Cardiac muscle cell (in vitro differentiated cells and primary cell): Measurements from ENCODE around the gene GNB2. TPM values are rescaled to one million over a fixed set of nuclear protein-coding genes. Genes with fewer than 3 reads are reported as not detected.

Experiments used
- DNase-seq, 2 donors: peaks; one replicate each; pipeline versions ENCODE4 v3.0.0 to v3.0.0-alpha.2; 2010 to 2017; ENCODE audit warnings: low read depth in 1 of 2, low spot score in 1 of 2
- H3K27ac ChIP-seq: fragments of 200-600 bp; sonication (generic); 2 replicates; pipeline ENCODE4 v1.5.1; 2016
- H3K27me3 ChIP-seq: fragments of 200-600 bp; sonication (generic); 2 replicates; pipeline ENCODE4 v1.6.0; 2016; ENCODE audit warnings: control low read depth
- H3K36me3 ChIP-seq: fragments of 200-600 bp; sonication (generic); 2 replicates; pipeline ENCODE4 v1.5.1; 2016; ENCODE audit warnings: control low read depth
- H3K4me1 ChIP-seq: fragments of 200-600 bp; sonication (generic); 2 replicates; pipeline ENCODE4 v1.8.1; 2017; ENCODE audit warnings: low read depth, mild to moderate bottlenecking, mixed run types
- H3K4me3 ChIP-seq: fragments of 200-600 bp; sonication (generic); 2 replicates; pipeline ENCODE4 v1.5.1; 2016; ENCODE audit warnings: mild to moderate bottlenecking
- H3K9me3 ChIP-seq: fragments of 200-600 bp; sonication (generic); 2 replicates; pipeline ENCODE4 v1.5.1; 2017; ENCODE audit warnings: low read depth, mild to moderate bottlenecking, control low read depth
- polyA plus RNA-seq: library from polyadenylated mRNA; unstranded; fragments of >200 nt; fragmentation: Nextera tagmentation; extraction: Ambion mirVana; gene quantifications from 2 replicates; pipeline ENCODE4 v1.2.1, GENCODE V29; 2016
- total RNA-seq: library from RNA; depleted of rRNA; stranded (reverse); fragments of >200 nt; gene quantifications from 2 replicates; pipeline ENCODE4 v1.2.3, GENCODE V29; 2016
- TF ChIP-seq, protein P1 (sequence below): IDR thresholded peaks from 2 replicates; pipeline ENCODE4 v1.5.1; 2012; ENCODE audit warnings: low read depth, mild to moderate bottlenecking, low read length

Gene GNB2
- total and polyA plus RNA-seq, 2 experiments from 2014 or later: 234 to 241 TPM

DNA sequence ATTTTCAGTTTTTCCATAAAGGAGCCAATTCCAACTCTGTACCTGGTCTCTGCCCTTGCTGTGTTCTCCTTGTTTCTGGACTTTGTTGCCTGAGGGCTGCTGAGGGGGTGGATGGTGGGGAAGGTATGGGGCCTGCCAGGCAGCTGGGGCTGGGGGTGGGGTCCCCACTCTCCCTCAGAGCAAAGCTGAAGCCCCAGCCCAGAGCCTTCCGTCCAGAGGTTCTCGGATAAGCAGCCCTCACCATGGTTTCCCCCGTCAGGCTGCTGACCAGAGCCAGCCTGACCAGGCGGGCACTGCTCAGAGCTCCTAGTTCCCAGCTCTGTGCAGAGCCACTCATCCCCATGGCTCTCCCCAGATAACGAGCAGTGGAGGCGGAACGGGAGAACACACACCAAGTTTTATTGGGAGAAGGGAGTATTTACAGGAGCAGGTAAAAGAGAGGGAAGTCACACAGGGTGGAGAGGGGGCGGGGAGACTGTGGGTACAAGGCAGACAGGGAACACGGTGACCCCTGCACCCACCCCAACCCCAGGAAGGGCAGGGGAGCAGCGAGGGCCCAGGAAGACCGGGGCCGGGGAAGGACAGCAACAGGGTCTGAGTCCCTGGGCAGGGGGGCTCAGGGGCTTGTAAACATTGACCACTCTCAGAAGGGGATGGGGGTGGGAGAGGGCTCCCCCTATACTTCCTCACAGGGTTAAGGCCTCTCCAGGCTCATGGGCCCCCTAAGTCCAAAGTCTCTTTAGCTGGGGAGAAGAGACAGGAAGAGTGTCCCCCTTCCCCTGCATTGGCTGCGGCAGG lies 5.8 kb downstream of the GNB2 start:
- peak overlapping the region; percentile 68 for H3K27ac ChIP-seq
- H3K36me3 ChIP-seq: peaks cover 40% of the 10 kb centered on the region
- TF ChIP-seq, protein P1, sequence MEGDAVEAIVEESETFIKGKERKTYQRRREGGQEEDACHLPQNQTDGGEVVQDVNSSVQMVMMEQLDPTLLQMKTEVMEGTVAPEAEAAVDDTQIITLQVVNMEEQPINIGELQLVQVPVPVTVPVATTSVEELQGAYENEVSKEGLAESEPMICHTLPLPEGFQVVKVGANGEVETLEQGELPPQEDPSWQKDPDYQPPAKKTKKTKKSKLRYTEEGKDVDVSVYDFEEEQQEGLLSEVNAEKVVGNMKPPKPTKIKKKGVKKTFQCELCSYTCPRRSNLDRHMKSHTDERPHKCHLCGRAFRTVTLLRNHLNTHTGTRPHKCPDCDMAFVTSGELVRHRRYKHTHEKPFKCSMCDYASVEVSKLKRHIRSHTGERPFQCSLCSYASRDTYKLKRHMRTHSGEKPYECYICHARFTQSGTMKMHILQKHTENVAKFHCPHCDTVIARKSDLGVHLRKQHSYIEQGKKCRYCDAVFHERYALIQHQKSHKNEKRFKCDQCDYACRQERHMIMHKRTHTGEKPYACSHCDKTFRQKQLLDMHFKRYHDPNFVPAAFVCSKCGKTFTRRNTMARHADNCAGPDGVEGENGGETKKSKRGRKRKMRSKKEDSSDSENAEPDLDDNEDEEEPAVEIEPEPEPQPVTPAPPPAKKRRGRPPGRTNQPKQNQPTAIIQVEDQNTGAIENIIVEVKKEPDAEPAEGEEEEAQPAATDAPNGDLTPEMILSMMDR: no peak
- H3K27me3 ChIP-seq: no peaks in the 10 kb centered on the region
- peaks cover 4% of the 10 kb centered on the region for H3K4me1 ChIP-seq
- H3K4me3 ChIP-seq: no peak overlapping the region
- no peak for DNase-seq
- H3K9me3 ChIP-seq: no peaks in the 10 kb centered on the region

DNA sequence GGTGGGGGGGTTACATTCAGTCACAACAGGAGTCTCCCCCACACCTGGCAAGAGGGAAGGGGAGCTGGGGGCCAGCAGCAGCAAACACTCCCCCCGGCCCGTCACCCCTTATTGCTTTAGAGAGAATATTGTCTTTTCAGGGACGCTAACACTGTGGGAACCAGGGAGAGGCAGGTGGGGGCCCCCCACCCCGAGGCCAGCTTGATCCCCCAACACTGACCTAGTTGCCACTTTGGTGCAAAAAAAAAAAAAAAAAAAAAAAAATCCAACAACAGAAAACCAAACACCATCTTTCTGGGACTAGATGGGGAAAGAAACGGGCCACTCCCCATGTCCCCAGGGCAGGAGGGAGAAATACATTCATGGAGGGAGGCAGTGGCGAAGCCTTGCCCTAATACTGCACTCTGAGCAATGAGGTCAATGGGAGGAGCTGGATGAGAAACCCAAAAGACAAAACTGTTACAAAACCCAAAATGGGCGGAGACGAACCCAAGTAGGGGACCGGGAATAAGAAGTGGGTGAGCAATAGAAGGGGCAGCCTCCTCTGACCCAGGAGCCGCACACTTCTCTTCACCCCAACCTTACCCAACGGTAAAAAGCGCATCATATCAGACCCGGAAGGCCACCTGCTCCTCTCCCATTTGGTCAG lies 6.5 kb downstream of the GNB2 start:
- no peaks in the 10 kb centered on the region for H3K27me3 ChIP-seq
- no peak overlapping the region for H3K4me3 ChIP-seq
- H3K36me3 ChIP-seq: peaks cover 46% of the 10 kb centered on the region
- peak in 1 of 2 donors; percentile 30 for DNase-seq
- peaks cover 4% of the 10 kb centered on the region for H3K4me1 ChIP-seq
- H3K9me3 ChIP-seq: no peaks in the 10 kb centered on the region
- peak overlapping the region; percentile 68 for H3K27ac ChIP-seq
- TF ChIP-seq, protein P1: no peak

DNA sequence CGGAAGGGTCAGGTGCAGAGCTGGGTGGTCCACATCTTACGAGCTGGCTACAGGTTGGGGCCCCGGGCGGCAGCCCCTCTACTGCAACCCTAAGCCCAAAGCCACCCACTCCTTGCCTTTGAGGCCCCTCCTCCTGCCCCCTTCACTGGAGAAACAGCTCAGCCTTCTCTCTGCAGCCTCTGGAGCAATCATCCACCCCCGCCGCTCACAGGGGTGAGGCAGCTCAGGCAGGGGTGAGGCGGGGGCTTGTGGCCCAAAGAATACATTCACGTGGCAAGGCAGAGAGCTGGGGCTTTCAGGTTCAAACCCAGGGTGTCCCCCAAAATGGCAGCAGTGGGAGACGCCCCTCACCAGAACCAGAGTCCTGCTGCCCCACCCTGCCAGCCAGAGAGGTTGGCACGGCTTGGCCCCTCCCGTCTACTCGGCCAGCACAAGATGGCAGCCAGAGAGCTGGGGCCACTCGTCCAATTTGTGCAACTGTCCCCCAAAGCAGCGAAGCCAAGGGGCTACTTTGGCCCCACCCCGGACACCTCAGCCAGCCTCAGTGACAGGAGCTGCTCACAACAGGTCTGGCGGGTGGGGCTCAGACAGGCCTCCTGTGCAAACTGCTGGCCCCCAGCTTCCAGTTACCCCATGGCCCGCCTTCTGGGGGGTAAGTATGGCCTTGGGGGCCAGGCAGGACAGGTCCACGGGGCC lies 7.2 kb downstream of the GNB2 start:
- H3K9me3 ChIP-seq: no peaks in the 10 kb centered on the region
- DNase-seq: no peak
- H3K4me3 ChIP-seq: no peak overlapping the region
- TF ChIP-seq, protein P1: no peak
- no peaks in the 10 kb centered on the region for H3K27me3 ChIP-seq
- peaks cover 1% of the 10 kb centered on the region for H3K4me1 ChIP-seq
- peaks cover 53% of the 10 kb centered on the region for H3K36me3 ChIP-seq
- peak overlapping the region; percentile 57 for H3K27ac ChIP-seq

DNA sequence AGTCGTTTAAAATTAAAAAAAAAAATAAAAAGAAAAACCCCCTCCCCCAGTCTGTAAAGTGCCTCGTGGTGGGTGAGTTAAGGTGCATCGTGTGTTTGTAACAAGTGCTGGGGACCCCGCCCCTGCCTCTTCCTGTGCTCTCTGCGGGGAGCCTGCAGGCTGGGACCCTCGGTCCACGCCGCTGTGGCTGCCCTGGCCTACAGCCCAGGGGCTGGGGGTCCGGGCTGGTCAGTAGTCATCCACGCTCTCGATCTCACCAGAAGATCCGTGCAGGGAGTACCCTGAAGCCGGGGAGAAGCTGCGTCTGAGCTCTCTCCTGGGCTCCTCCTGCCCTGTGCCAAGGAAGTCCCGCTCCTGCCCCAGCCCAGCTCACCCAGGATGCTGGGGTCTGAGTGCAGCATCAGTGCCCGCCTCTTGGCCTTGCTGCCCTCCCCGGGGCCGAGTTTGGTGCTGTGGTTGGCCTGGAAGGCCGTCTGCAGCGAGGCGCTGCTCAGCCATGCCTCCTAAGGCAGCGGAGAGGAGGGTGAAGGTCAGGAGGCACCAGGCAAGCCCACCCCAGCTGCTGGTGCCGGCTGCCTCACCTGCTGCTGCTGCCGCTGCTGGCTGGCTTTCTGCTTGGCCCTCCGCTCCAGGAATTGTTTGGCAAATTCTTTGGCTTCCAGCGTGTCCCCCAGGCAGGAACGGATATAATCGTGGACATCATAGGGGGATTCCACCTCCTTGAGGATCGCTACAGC lies 8.1 kb downstream of the GNB2 start:
- Histone ChIP-seq H3K27me3 (no peaks in the 10 kb centered on the region), H3K4me3 (no peak overlapping the region), H3K36me3 (peaks cover 55% of the 10 kb centered on the region), H3K27ac (no peak overlapping the region), H3K9me3 (no peaks in the 10 kb centered on the region), H3K4me1 (no peaks in the 10 kb centered on the region)
- DNase-seq: no peak
- TF ChIP-seq, protein P1: no peak

DNA sequence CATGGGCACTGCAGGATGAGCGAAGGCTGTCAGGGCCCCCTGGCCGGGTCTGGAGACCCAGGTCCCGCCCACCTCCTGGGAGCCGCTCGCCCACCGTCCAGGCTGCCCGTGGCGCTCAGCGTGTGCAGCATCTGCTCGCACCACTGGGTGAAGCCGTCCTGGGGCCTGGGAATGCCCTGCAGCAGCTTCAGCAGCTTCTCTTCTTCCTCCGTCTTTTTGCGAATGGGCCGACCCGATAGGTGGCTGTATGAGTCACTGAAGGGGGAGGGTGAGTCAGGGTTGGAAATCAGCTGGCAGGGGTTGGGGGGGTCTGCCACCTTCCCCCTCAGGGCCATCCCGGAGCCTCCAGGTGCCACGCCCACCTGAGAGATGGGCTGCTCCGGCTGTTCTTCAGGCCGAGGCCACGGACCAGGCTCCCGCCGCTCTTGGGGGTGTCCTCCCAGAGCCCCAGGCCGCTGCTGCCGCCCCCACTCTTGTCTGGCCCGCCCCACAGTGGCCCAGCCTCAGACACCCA lies 8.7 kb downstream of the GNB2 start:
- Histone ChIP-seq H3K4me1 (no peaks in the 10 kb centered on the region), H3K36me3 (peaks cover 60% of the 10 kb centered on the region), H3K27me3 (no peaks in the 10 kb centered on the region), H3K9me3 (no peaks in the 10 kb centered on the region), H3K4me3 (no peak overlapping the region), H3K27ac (no peak overlapping the region)
- DNase-seq: no peak
- TF ChIP-seq, protein P1: no peak
